ENCODE results near the gene GSN.
A peak's percentile ranks its signal among the peaks of the same experiment; 100 is the strongest.

GSN gene

DNA sequence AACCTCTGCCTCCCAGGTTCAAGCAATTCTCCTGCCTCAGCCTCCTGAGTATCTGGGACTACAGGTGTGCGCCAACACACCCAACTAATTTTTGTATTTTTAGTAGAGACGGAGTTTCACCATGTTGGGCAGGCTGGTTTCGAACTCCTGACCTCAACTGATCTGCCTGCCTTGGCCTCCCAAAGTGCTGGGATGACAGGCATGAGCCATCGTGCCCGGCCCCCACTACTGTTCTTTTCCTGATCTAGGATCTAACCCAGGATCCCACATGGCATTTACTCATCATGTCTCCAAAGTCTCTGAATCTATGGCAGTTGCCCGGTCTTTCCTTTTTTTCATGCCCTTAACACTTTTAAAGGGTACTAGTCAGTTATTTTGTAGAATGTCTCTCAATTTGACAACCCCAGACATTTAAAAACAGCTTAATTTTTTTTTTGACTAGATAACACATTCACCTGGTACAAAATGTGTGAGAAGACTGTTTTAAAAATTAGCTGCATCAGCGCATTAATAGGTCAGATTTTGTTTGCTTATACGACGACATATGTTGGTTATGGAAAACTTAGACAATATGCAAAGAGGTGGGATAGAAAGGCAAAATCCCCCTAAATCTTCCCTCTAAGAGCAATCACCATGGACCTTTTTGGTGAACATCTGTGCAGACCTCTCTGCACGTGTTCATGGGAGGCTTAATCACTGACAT lies 55.6 kb downstream of the GSN start:
- no peak for DNase-seq (ENCODE audit: low spot score)

DNA sequence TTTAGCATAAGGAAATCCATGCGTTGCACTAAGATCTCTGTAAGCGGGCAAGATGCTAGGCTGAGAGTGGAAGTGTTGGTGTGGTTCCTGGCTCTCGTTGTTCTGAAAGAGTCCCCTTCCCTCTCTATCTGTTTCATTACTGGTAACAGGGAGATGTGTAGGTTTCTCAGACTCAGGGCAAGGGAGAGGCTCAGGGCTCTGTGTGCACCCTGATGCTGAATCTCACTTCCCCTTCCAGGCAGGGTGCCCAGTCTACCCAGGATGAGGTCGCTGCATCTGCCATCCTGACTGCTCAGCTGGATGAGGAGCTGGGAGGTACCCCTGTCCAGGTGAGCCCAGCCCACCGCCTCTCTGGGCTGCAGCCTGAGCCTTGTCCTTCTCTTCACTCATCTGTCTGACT lies 56.4 kb downstream of the GSN start:
- no peak for DNase-seq (ENCODE audit: low spot score)

DNA sequence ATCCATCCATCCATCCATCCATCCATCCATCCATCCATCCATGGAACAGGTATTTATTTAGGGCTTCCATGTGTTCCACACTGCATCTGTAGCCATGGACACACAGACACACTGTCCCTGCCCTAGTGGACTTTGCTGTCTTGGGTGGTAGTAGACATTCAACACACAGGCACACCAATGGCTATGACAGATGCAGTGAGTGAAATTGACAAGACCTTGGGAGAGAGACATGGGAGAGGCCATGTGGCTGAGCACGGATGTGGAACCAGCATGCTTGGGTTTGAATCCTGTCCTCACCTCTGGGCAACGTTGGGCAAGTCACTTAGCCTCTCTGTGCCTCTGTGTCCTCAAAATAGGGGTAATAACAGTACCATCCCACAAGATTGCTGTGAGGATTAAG lies 56.8 kb downstream of the GSN start:
- DNase-seq (ENCODE audit: low spot score), result no peak

DNA sequence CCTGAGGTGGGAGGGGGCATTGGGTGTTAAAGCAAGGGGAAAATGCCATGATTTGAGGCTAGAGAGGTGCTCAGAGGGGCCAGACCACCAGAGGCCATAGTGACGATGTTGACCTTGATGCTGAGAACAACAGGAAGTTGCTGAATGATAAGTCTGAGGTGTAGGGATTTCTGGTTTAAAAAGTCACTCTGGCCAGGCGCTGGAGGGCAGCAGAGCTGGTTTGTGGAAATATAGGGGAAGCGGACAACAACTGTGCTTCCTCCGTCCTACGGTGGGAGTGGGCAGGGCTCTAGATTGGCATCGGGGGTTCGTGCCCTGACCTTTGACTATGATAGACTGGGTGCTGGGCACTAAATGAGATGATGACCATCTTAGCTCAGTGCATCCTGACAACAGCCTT lies 57.4 kb downstream of the GSN start:
- no peak for DNase-seq (ENCODE audit: low spot score)

DNA sequence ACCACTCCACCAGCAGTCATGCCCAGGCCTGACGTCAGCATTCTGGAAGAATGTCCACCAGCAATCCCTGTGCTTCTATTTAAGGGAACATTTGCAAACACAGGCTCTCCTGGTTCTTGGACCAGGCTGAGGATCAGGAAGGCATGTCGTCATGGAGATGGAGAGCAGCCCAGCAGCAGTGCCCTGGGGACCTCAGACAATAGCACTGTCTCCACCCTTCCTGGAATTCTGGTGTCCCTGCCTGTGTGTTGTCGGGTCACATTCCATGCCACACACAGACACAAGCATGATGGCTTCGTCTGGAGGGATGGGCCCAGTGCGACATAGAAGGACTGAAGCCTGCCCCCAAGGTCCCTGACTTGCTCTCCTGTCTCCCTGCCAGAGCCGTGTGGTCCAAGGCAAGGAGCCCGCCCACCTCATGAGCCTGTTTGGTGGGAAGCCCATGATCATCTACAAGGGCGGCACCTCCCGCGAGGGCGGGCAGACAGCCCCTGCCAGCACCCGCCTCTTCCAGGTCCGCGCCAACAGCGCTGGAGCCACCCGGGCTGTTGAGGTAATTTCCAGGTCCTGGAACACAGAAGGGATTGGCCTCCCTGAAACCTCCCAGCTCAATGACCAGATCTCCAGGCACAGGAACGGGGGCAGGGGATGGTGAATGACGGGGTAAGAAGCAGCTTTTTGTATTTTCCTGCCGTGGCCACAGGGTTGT lies 58.3 kb downstream of the GSN start:
- peak; percentile 60 for DNase-seq (ENCODE audit: low spot score)

DNA sequence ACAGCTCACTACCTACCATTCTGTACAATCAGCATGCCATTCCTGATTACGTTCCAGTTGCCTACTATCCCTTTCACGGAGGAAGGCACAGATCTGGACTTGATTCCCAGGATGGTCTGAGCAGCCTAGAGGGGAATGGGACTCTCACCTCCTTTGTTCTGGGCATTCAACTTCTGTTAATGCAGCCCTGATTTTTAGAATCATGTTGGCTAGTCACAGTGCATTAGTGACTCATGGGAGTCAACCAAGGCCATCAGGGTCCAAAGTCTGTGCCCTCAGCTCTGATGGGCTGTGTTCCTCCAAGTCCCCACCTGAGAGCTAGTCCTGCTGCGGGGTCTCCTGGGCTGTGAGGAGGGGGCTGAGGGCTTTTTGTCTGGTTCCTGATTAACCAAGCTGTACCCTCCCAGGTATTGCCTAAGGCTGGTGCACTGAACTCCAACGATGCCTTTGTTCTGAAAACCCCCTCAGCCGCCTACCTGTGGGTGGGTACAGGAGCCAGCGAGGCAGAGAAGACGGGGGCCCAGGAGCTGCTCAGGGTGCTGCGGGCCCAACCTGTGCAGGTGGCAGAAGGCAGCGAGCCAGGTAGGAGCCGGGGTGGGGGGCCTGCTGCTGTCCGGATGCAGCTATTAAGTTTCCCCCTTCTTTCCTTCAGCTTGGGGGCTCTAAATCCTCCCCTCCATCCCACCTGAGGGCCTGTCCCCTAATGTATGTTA lies 59.1 kb downstream of the GSN start:
- DNase-seq (ENCODE audit: low spot score), result no peak

DNA sequence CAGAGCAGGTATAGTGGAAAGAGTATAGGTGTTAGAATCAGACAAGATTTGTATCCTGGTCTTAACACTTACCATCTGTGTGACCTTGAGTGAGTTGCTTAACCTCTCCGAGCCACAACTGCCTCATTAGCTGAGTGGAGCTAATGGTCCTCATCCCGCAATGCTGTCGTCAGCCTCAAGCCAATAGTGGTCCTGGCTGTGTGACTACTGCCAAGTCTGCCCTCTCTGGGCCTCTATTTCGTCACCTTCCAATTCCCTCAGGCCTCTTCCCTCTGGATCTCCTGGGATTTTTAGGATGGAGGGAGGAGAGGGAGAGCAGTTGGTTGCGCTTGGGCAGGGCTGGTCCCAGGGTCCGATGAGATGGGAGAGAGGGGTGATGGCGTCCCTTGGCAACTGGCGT lies 60.5 kb downstream of the GSN start:
- DNase-seq (ENCODE audit: low spot score), result no peak

DNA sequence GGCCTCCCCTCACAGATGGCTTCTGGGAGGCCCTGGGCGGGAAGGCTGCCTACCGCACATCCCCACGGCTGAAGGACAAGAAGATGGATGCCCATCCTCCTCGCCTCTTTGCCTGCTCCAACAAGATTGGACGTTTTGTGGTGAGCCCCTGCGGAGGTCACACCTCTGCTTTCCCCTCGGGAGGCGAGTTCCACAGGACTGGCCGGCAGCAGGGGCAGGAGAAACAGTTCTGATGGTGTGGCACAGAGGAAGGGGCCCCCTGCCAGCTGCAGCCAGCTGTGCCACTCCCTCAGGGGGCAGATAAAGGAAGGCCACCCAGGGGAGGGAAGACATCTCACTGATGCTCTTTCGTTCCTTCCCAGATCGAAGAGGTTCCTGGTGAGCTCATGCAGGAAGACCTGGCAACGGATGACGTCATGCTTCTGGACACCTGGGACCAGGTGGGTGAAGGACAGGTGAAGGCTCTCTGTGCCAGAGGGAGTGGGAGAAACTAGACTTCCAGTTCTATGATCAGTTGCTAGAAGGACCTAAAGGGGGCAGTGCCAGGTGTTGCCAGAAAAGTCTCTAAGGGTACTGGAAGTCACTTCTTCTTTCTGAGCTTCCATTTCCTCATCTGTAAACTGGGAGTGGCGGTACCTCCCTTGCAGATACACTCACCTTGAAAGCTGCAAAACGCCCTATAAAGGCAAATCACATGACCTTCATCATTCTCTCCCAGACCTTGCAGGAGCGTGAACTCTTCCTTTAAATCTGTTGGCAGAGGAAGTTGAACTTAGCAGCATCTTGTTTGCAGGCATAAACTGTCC lies 61.1 kb downstream of the GSN start:
- DNase-seq (ENCODE audit: low spot score), result no peak

DNA sequence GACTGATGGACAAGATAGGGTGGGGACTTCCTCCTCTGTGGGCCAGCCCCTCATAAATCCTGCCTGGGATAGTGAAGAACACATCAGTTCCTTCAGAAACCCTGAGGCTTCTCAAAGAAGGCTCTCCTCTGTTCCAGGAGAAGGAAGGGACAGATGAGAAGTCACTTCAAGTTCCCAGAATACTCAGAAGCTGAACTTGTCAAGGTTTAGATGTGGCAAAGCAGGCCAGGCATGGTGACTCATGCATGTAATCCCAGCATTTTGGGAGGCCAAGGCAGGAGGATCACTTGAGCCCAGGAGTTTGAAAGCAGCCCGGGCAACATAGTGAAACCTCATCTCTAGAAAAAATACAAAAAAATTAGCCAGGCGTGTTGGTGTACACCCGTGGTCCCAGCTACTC lies 63.6 kb downstream of the GSN start:
- DNase-seq (ENCODE audit: low spot score), result no peak

DNA sequence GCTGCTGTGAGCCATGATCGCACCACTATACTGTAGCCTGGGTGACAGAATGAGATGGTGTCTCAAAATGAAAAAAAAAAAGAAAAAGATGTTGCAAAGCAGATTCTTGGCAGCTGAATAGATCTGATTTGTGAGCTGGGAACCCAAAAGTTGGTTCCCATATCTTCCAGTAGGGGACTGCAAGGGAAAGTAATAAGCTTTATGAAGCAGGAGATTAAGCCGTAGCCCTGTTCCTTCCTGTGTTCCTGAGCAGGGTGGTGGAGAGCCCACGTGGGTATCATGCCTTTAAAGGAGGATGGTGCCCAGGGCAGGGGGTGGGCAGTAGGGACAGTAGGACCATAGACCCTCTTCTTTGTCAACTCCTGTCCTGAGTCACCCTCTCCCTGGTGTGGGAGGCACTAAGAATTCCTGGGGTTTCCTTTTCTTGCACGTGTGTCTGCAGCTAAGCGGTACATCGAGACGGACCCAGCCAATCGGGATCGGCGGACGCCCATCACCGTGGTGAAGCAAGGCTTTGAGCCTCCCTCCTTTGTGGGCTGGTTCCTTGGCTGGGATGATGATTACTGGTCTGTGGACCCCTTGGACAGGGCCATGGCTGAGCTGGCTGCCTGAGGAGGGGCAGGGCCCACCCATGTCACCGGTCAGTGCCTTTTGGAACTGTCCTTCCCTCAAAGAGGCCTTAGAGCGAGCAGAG lies 64.2 kb downstream of the GSN start:
- no peak for DNase-seq (ENCODE audit: low spot score)

DNA sequence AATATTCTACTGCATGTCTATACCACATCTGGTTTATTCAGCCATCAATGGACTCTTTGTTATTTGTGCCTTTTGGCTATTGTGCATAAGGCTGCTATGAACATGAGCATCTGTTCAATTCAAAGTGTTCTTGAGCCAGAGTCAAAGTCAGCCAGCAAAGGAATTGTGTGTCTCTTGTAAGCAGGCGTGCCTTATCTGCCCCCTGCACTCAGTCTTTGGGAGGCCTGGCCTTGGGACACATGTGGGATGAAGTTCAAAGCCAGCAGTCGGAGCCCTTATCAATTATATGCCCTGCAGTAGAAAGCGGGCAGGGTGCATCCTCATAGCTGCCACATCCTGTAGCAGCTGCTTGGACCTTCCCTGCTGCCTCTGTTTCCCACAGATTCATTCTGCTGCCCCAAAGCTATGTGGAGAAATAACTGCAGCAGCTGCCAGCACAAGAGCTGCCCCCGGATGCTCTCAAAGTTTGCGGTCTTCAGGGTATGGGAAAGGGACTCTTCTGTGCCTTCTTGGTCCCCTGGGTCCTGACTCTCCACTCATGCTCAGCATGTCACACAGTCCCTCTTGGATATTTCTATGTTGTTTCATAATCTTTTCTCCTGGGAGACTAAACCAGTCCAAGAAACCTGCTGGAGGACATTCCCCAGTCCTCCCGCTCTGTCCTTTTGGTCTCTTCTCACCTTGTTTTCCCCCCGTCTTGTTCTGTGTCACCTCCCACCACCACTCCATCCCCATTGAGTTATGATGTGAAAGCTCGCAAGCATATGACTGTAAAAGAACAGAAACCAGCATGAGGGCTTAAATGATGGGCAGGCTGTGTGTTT lies 66.2 kb downstream of the GSN start:
- DNase-seq (ENCODE audit: low spot score), result no peak

DNA sequence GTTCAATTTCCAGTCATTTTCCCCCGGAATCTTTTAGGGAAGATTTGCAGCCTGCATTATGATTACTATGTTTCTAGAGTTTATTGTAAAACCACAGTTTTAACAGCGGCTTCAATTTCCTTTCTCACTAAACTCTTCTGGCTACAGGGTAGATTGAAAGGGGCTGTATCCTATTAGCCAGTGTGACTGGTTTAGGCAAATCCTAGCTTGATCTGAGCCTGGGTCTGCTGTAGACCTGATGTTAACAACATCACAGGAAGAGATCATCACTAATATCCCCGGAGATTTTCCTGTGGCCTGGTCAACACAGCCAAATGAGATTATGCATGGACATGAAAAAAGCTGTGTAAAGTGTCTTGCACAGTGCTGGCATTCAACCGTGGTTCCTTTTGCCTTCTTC lies 68.7 kb downstream of the GSN start:
- no peak for DNase-seq (ENCODE audit: low spot score)

DNA sequence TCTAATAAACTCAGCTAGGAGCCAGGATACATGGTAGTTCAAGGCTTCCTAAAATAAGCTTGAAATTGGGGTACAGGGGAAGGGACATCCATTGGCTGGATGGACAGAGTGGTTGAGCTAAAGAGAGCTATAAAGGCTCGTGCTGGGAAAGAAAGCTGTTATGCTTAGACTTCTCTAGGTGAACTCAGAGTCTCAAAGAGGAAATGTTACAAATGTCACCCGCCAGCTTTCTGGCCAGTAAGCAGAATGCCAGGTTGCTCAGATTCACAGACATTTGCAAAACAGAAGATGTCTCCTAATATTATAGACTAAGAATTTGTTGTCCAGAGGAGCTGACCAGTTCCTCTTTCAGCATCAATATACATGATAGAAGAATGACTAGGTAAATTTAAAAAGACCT lies 71.5 kb downstream of the GSN start:
- no peak for DNase-seq (ENCODE audit: low spot score)

DNA sequence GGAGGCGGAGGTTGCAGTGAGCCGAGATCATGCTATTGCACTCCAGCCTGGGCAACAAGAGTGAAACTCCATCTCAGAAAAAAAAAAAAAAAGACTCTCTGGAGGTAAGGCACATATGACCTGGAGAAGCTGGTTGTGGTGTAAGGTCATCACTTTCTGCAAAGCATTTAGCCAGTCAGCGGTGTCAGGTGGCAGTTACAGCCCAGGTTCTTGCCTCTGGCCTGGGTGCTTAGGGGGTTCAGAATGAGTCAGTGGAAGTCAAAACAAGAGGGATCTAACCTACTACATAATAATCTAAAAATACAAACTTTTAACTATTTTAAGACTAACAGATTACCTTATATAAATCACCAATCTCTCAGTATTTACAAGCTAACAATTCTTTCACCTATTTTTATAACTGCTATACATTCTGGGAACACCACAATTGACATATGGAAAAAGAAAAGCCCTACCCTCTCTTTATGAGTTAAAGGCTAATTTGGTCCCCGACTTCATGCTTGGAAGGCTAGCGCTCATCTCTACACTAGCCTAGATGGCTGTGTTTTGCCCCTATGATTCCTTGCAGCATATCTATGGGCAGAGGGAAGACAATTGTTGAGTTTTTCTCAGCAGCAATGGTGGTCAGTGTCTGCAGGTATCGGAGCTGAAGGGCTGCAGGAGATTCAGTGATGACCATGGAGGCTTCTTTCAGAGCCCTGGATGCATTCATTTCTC lies 72.9 kb downstream of the GSN start:
- DNase-seq (ENCODE audit: low spot score), result no peak

DNA sequence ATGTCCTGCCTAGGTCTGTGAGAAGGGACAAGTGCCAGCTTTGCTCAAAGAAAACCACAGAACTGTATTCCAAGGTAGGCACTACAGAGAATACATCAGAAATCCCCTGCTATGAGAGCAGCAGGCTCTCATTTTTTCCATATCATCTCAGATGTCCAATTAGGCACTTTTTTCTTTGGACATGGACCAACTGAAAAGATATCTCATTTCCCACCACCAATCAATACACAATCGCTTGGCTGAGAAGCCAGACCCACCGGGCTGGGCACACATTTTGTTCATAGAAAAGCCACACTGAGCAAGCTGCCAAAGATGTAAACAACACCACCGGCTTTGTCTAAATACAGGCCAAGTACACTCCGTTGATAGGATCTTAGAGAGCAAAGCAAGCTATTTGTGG lies 76.2 kb downstream of the GSN start:
- DNase-seq (ENCODE audit: low spot score), result no peak

DNA sequence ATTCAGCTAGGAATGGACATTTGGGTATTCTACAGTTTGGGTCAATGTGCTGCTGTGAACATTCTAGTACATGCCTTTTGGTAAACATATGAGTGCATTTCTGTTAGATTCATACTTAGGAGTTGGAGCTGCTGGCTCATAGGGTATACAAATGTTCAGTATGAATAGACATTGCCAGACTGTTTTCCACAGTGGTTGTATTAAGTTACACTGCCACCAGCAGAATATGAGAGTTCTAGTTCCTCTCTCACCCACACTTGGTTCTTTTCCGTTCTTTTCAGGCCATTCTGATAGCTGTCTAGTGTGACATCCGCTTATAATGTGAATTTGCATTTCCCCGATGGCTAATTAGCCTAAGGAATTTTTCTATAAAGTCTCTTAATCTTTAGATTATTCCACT lies 77.1 kb downstream of the GSN start:
- no peak for DNase-seq (ENCODE audit: low spot score)

DNA sequence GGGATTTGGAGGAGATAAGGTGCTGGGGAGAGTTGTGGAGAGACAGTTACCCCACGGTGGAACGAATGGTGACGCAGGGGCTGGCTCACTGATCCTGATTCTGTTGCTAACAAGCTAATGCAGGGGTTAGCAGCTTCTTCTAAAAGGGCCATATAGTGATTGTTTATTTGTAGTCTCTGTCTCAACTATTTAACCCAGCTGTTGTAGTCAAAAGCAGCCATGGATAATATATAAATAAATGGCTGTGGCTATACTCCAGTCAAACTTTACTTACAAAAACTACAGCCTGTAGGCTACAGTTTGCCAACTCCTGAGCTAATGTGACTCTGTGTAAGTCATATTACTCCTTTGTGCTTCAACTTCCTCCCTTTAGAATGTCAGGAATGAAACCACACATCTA lies 80.3 kb downstream of the GSN start:
- DNase-seq (ENCODE audit: low spot score), result no peak

DNA sequence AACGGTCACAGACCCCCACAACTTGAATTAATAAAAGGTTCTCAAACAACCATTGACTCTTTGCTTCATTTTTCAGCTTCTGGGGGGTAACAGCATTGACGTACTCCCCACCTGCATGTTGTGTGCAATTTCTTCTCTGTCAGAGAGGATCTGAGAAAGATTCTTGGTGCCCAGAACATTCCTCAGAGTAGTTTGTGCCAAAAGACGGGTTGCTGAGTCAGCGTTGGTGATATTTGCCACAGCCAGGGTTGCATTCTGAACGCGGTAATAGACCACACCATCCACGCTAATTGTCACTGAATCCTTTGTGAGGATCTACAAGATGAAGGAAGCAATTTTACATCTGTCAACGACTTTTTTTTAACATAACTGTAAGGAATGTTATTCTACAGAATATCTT lies 81.0 kb downstream of the GSN start:
- DNase-seq (ENCODE audit: low spot score), result no peak

DNA sequence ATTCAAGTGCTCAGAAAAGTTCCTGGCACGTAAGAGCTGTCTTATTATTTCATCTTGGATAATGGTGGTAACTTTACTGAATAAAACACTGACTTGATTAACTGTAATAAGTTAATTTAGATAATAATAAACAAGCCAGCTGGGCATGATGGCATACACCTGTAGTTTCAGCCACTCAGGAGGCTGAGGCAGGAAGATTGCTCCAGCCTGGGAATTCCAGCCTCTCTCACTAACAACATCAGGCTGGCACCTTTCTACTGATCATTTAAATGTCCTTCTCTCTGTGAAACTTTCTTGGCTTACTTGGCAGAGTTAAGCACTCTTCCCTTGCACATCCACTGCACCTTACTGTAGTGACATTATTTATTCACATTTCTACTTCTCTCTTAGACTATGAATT lies 82.1 kb downstream of the GSN start:
- no peak for DNase-seq (ENCODE audit: low spot score)

DNA sequence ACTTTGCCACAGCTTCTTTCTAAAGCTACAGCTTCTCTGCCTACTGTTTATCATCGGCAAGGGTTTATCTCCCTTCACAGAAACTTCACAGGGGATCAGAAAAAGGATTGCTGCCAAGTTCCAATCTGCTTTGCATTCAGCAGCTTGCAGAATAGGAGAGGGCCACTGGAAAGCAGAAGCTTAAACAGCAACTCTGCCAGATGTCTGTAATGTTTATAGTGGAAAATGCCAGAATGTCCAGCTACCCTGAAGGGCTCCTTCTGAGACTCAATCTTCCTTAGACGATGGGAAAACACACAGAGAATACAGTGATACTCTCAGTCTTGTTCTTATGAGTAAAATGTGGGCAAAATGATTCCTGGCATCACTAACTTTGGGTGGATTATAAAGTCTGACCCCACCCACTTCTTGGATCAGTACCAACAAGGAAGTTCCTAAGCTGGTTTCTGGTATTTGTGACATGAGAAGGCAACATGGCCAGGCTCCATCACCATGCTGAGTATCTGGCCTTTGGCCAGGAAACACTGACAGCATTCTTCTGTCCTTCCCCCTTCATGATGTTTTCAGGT lies 83.1 kb downstream of the GSN start:
- DNase-seq (ENCODE audit: low spot score), result peak; percentile 88
